HepG2 (cell line): ENCODE measurements around the gene ATRN. TPM values are rescaled to one million over a fixed set of nuclear protein-coding genes. Genes with fewer than 3 reads are reported as not detected.

Source experiments
- ATAC-seq: fragments of 200-7000 bp; cut with Tn5 transposase; 3 replicates; pipeline ENCODE4 v1.9.1; 2020; ENCODE audit warnings: mild to moderate bottlenecking, moderate library complexity
- BruUV-seq: library from RNA; stranded (reverse); fragments of 400-500 nt; replicated peaks from 2 replicates; lab custom pipeline; 2021; lab: Mats Ljungman, UMichigan
- CTCF ChIA-PET: fragments of 300-600 bp; formaldehyde crosslinking; extraction: SDS; loops from one replicate; lab custom pipeline; 2021; ENCODE audit warnings: low total read pairs, inconsistent platforms, low intra/inter-chr PET ratio; lab: Yijun Ruan, JAX
- POLR2A ChIA-PET: fragments of 350-600 bp; sonication (Branson Sonifier 250); formaldehyde crosslinking; loops from one replicate; lab custom pipeline; 2020; ENCODE audit warnings: antibody characterized with exemption, inconsistent platforms; lab: Yijun Ruan, JAX
- DNase-seq: peaks from one replicate; pipeline ENCODE4 v3.0.0-alpha.2; 2015; ENCODE audit warnings: low spot score
- FAIRE-seq: peaks from 3 replicates; lab custom pipeline; 2011; peaks lifted over from hg19 to GRCh38; lab: Jason Lieb, UNC
- H2AFZ ChIP-seq: one replicate; pipeline ENCODE4 v1.6.1; 2011; ENCODE audit warnings: low read length, inconsistent platforms
- H3K27ac ChIP-seq: fragments of 300-600 bp; 3 replicates; pipeline ENCODE4 v1.8.0; 2011; ENCODE audit warnings: mixed run types, mild to moderate bottlenecking, mixed read lengths, low read length, inconsistent platforms; ENCODE audit not compliant: insufficient read depth; ENCODE audit errors: extremely low read length
- H3K27me3 ChIP-seq, 2 experiments: fragments of 200-600 bp in 1 of 2; 2 replicates in 1 of 2; 3 replicates in 1 of 2; pipeline versions ENCODE4 v1.6.0 to v1.8.0; 2011; ENCODE audit warnings: low read length in 2 of 2, mild to moderate bottlenecking in 2 of 2, moderate library complexity in 2 of 2, inconsistent platforms in 1 of 2; ENCODE audit not compliant: insufficient read depth in 2 of 2, control insufficient read depth in 1 of 2
- H3K36me3 ChIP-seq, 2 experiments: fragments of 200-600 bp in 1 of 2; replicated peaks in 1 of 2; 2 replicates in 1 of 2; 3 replicates in 1 of 2; pipeline versions ENCODE4 v1.5.1 to v1.8.0; 2011; ENCODE audit warnings: low read length in 2 of 2, inconsistent platforms in 1 of 2; ENCODE audit not compliant: insufficient read depth in 2 of 2, control insufficient read depth in 1 of 2
- H3K4me1 ChIP-seq: 2 replicates; pipeline ENCODE4 v1.5.1; 2012; ENCODE audit warnings: low read length, inconsistent platforms; ENCODE audit not compliant: insufficient read depth
- H3K4me2 ChIP-seq: 2 replicates; pipeline ENCODE4 v1.6.0; 2011; ENCODE audit warnings: low read depth, low read length, inconsistent platforms
- H3K4me3 ChIP-seq, 3 experiments: fragments of 200-600 bp in 1 of 3; sonication (generic), shearing (Covaris generic) in 1 of 3; replicated peaks in 1 of 3; 2 replicates each; pipeline ENCODE4 v1.5.1; 2011 to 2016; ENCODE audit warnings: low read length in 3 of 3, inconsistent platforms in 2 of 3, low read depth in 2 of 3, mild to moderate bottlenecking in 2 of 3, control low read depth in 1 of 3, mixed read lengths in 1 of 3; ENCODE audit not compliant: insufficient read depth in 1 of 3
- H3K79me2 ChIP-seq: one replicate; pipeline ENCODE4 v1.6.1; 2011; ENCODE audit warnings: low read length, inconsistent platforms; ENCODE audit not compliant: insufficient read depth
- H3K9ac ChIP-seq: 2 replicates; pipeline ENCODE4 v1.6.0; 2011; ENCODE audit warnings: mild to moderate bottlenecking, low read depth, low read length, inconsistent platforms; ENCODE audit not compliant: insufficient read depth
- H3K9me3 ChIP-seq: 2 replicates; pipeline ENCODE4 v1.5.1; 2012; ENCODE audit warnings: mild to moderate bottlenecking, low read length
- H4K20me1 ChIP-seq: 2 replicates; pipeline ENCODE4 v1.6.0; 2011; ENCODE audit warnings: inconsistent platforms, mild to moderate bottlenecking, low read length, moderate library complexity; ENCODE audit not compliant: insufficient read depth
- CHD4 ChIP-seq: fragments of 200-600 bp; sonication (generic); IDR thresholded peaks from 2 replicates; pipeline ENCODE4 v1.7.0; 2017; ENCODE audit warnings: mild to moderate bottlenecking, low read length, borderline replicate concordance
- MYPOP ChIP-seq: sonication (generic); formaldehyde crosslinking; IDR thresholded peaks from 2 replicates; pipeline ENCODE4 v1.8.1; 2023; ENCODE audit warnings: mild to moderate bottlenecking, moderate library complexity, missing genetic modification reagents
- RAD51 ChIP-seq: fragments of 450-650 bp; IDR thresholded peaks from 2 replicates; pipeline ENCODE4 v1.6.1; 2016; ENCODE audit warnings: borderline replicate concordance
- SKI ChIP-seq: fragments of 450-650 bp; IDR thresholded peaks from one replicate; pipeline ENCODE4 v1.6.1; 2018; ENCODE audit warnings: mild to moderate bottlenecking; ENCODE audit not compliant: partially characterized antibody
- ZNF616 ChIP-seq: sonication (generic); formaldehyde crosslinking; IDR thresholded peaks from 2 replicates; pipeline ENCODE4 v1.5.0; 2020; ENCODE audit warnings: low read depth, mild to moderate bottlenecking, missing genetic modification reagents
- ZNF800 ChIP-seq: sonication (generic); formaldehyde crosslinking; IDR thresholded peaks from 2 replicates; pipeline ENCODE4 v1.4.0; 2020; ENCODE audit warnings: missing genetic modification reagents
- WGBS: methylation state at CpG from one replicate; pipeline ENCODE4 v1.1.6; 2017; ENCODE audit warnings: low lambda C conversion rate; 5-methylcytosine and 5-hydroxymethylcytosine counted together
- in situ Hi-C: cut with HindIII; loops from 2 replicates; pipeline ENCODE4 v1.10.0; 2017; ENCODE audit warnings: low pct_unique_long_range_greater_than_20kb; ENCODE audit not compliant: extremely low pct_ligation_motif_present
- intact Hi-C: fragments of 100-400 bp; cut with micrococcal nuclease; formaldehyde crosslinking; loops from one replicate; pipeline ENCODE4 v1.10.0; 2022; ENCODE audit not compliant: unreplicated experiment
- polyA plus RNA-seq, 8 experiments: library from polyadenylated mRNA; depleted of rRNA in 3 of 8; stranded (reverse) in 7 of 8; unstranded in 1 of 8; fragments of >200 nt; fragmentation: Illumina TruSeq in 4 of 8; extraction: Trizol in 4 of 8; gene quantifications; 2 replicates each; pipeline versions ENCODE4 v1.2.1 to v1.2.3, GENCODE V29; 2011 to 2016; ENCODE audit warnings: low read depth in 4 of 8, missing spikeins in 1 of 8, mixed read lengths in 1 of 8; ENCODE audit not compliant: insufficient read depth in 1 of 8
- total RNA-seq, 5 experiments: library from RNA; depleted of rRNA; stranded (reverse); fragments of >200 nt; fragmentation: Illumina TruSeq; extraction: Trizol; gene quantifications; 2 replicates each; pipeline ENCODE4 v1.2.3, GENCODE V29; 2016; ENCODE audit warnings: low read depth in 1 of 5

ATRN gene
- total and polyA plus RNA-seq, 2 of the 13 experiments (the other 11 are each of a cell fraction or from before 2014, with no cell fraction given): 44.2 to 81.1 TPM

GRCh38 chr20:3661060-3661813 is 190.4 kb downstream of the ATRN start:
- no peaks in the 10 kb centered on the region for H3K79me2 ChIP-seq
- peak overlapping the region in 1 of 3 experiments; percentile 4; a peak in 1 of 6 replicates for H3K4me3 ChIP-seq
- H3K27me3 ChIP-seq: peaks cover 8 to 33% of the 10 kb centered on the region in 2 experiments
- 0 out of 2 replicates have a peak, but pooled peaks have one; percentile 44 for TF ChIP-seq MYPOP (CRISPR knock-in tag)
- no peak for TF ChIP-seq CHD4
- TF ChIP-seq ZNF800 (CRISPR knock-in tag): peak; percentile 25; the same call in 1 of the 2 replicates
- TF ChIP-seq SKI: no peak
- peak; percentile 44; the same call in 1 of the 2 replicates for TF ChIP-seq ZNF616
- no peak for TF ChIP-seq RAD51
- 63% methylated on average over 60 of the region's 60 CpGs for WGBS
- peaks cover 38% of the 10 kb centered on the region for H3K4me1 ChIP-seq
- no peak for FAIRE-seq
- in situ Hi-C loops (no loop called here), intact Hi-C loops (no loop called here)
- no peak for DNase-seq
- no peak overlapping the region for H2AFZ ChIP-seq
- H4K20me1 ChIP-seq: no peaks in the 10 kb centered on the region
- no peak overlapping the region for H3K4me2 ChIP-seq
- H3K36me3 ChIP-seq: no peaks in the 10 kb centered on the region
- no peak overlapping the region for H3K27ac ChIP-seq
- no peaks in the 10 kb centered on the region for H3K9me3 ChIP-seq
- no peak overlapping the region for H3K9ac ChIP-seq
- CTCF ChIA-PET: no interaction called here
- ATAC-seq: no peak
- no TSS peak for BruUV-seq
- POLR2A ChIA-PET: no interaction called here
